Nucleus accumbens (tissue), 56 donors: Measurements from ENCODE around the gene HOXC9.

ENCODE experiments used
- DNase-seq, 56 donors: peaks; one replicate each; lab custom pipeline; 2025; lab: John Stamatoyannopoulos, UW

The HOXC9 gene

GRCh38 chr12:54021432-54022013 is 21.6 kb downstream of the HOXC9 start:
- DNase-seq: peak in 1 of 56 donors; percentile 9

- no peak for DNase-seq
Observed at GRCh38 chr12:54022960-54023884, 23.3 kb downstream of the HOXC9 start.

- DNase-seq: no peak
Observed at GRCh38 chr12:54024127-54024526, 24.2 kb downstream of the HOXC9 start.

- no peak for DNase-seq
Observed at GRCh38 chr12:54024581-54025305, 24.8 kb downstream of the HOXC9 start.

- DNase-seq: no peak
Observed at GRCh38 chr12:54025499-54026405, 25.8 kb downstream of the HOXC9 start.

- no peak for DNase-seq
Observed at GRCh38 chr12:54026640-54027441, 26.9 kb downstream of the HOXC9 start.

GRCh38 chr12:54027442-54027786 is 27.5 kb downstream of the HOXC9 start:
- no peak for DNase-seq

GRCh38 chr12:54028314-54029201 is 28.6 kb downstream of the HOXC9 start, which contains the start of gene HOXC6:
Gene HOXC6, plus strand, starts transcription at chr12:54028440. Its CDS starts 82 bp downstream, at chr12:54028522.
- DNase-seq: peak in 1 of 56 donors; percentile 5

- DNase-seq: no peak
Observed at GRCh38 chr12:54029529-54030441, 29.8 kb downstream of the HOXC9 start.

GRCh38 chr12:54030442-54030801 is 30.5 kb downstream of the HOXC9 start:
- no peak for DNase-seq

- no peak for DNase-seq
Observed at GRCh38 chr12:54030889-54031471, 31.0 kb downstream of the HOXC9 start.

- DNase-seq: no peak
Observed at GRCh38 chr12:54031480-54031879, 31.5 kb downstream of the HOXC9 start.

- no peak for DNase-seq
Observed at GRCh38 chr12:54032086-54032619, 32.2 kb downstream of the HOXC9 start.

GRCh38 chr12:54032627-54033100 is 32.7 kb downstream of the HOXC9 start, which contains the start of gene HOXC5:
Gene HOXC5, plus strand, starts transcription at chr12:54033050. Its CDS starts 73 bp downstream, at chr12:54033123.
- DNase-seq: peak in 31 of 56 donors; percentile 1 to 57 (median 9)

- no peak for DNase-seq
Observed at GRCh38 chr12:54033106-54033979, 33.4 kb downstream of the HOXC9 start.
